GM20431 (cell line): ENCODE results near the gene OR51E2.
"Not testable (repeated sequence)": the region's sequence is repeated elsewhere in the genome, so short reads cannot be mapped to it uniquely, and the experiment has no call there.

ENCODE experiments used
- in situ Hi-C: fragments of 300-500 bp; cut with MseI, MboI; formaldehyde crosslinking; loops from one replicate; pipeline ENCODE4 v1.15.0; 2020; ENCODE audit warnings: low sequenced_read_pairs; ENCODE audit not compliant: unreplicated experiment

The OR51E2 gene

DNA sequence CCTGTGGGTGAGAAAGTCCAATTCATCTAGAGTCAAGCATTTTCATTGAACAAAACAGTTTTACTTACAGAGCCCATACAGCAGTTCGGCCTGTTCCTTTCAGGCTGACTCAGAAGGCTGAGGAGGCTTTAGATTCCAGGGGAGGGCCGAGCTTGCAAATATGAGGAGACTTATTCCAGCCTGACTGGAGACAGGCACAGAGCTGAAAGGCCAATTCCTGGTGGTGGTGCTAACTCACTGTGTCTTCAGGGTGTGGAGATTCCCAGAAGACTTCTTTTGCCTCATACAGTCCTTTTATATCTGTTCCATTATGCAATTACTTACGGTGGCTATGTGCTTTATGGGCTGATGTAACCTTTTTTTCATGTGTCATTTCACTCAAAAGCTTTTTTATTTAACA lies at the start of gene OR51E2:
OR51E2 (minus strand) TSS at position 269 of the 400 bp plus-strand sequence. CDS start 15,142 bp downstream, outside the sequence.
- in situ Hi-C loops = no loop called here

- in situ Hi-C loops = no loop called here
These were observed 43.1 kb upstream of the OR51E2 start for GRCh38 chr11:4740735-4741134.

DNA sequence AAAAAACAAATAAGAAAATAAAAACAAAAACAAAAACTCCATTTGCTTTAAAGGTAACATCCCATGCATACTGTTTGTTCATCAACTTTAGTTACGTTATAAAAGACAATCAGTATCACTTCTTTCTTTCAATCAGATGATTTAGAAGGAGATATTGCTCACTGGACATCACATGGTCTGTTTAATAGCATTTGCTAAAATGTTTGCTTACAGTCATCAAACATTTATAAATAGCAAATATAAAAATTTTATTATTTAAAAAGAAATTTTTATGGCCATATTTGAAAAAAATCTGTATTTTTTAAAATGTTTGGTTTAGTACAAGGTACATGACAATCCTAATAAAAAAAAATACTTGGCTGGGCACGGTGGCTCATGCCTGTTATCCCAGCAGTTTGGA lies 29.5 kb upstream of the OR51E2 start:
- in situ Hi-C loops = no loop called here

DNA sequence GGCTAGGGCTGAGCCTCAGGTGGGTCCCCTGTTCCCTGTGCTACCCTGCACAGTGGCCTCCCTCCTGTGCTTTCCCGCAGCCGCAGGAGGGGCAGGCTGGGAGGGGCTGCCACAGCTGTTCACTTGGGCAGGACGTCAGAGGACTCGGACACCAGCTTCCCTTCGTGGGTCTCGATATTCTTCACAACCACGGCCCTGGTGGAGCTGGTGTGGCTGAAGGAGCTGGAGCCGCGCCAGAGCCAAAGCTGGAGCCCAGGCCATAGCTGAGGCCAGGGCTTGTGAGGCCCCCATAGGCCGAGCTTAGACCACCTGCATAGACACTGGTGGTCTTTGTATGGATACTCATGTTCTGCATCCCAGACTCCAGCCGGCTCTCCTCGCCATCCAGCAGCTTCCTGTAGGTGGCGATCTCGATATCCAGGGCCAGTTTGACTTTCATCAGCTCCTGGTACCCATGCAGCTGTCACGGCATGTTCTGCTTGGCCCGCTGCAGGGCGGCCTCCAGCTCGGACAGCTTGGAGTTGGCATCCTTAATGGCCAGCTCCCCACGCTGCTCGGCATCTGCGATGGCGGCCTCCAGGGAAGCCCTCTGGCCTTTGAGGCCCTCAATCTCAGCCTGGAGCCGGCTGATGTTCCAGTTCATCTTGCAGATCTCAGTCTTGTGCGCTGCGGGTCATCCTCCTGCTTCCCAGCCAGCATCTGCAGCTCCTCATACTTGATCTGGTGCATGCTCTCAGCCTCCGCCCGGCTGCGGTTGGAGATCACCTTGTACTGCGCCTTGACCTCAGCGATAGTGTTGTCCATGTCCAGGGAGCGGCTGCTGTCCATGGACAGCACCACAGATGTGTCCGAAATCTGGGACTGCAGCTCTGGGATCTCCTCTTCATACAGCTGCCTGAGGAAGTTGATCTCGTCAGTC lies 25.2 kb upstream of the OR51E2 start:
- in situ Hi-C loops = not testable (repeated sequence)

DNA sequence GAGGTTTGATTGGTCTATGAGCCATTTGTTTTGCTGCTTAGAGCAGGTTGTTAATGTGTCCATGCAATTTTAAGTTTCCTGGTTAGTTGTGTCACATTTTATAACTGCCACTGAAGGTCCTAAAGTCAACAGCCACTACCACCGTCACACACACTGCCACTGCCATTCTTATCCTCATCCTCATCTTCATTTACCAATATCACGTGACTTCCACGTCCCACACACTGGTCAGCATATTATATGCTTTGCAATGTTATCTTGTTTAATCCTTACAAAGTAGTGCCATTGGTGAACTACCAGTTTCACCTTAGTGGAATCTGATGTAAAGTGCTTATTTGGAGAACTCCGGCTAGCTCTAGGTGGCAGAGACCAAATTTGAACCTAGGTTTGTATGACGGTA lies 16.6 kb upstream of the OR51E2 start:
- in situ Hi-C loops = no loop called here

GRCh38 chr11:4713241-4713640 lies 15.6 kb upstream of the OR51E2 start:
- in situ Hi-C loops = no loop called here

GRCh38 chr11:4704790-4705334 lies 7.2 kb upstream of the OR51E2 start:
- in situ Hi-C loops = no loop called here

DNA sequence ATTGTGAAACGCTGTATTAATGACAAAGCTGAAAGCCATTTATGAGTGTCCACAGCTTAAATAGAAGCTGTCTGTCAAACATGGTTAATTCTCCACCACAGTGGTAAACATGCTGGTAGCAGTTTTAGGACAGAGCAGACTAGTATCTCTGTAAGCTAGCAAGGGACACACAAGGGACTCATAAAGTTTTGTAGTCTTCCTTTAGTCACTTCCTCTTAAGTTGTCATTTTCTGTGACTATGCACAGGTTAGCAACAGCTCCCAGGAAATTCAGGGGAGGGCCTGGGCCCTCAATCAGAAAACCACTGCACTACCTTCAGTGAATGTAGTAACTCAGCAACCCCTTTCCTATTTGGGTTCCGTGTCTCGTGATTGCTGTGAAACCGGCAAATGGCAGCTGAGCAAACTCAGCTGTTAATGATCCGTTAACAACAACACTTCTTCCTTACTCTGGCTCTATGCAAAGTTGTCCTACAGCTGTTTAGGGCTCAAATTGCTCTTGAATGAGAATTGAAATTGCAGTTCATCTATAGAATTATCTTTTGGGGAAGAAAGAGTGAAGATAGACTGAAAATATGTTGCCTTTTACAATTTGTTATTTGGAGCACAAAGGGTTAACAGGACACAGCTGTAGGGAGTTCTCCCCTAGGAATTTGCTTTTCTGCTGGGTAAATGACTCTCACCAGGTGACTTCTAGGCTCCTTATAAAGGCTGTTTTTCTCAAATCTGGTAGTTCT lies 6.6 kb upstream of the OR51E2 start, which contains the start of gene MMP26:
MMP26 (plus strand) TSS at position 731 of the 736 bp plus-strand sequence.
- in situ Hi-C loops = no loop called here

DNA sequence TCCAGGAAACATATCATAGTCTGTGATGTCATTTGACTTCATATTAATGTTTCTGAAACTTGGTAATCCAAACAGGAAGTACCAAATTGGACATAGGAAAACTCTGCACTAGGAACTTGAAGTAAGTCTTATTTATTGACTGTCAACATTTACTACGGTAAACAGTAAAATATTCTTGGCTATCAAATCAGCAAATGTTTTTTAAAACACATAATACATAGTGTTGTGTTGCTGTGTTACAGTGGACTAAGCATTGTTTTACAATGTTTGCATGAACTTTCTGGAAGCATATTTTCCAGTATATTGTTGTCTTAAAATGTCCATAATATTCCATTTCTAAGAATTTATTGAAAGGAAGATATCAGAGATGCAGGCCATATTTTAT lies 2.8 kb upstream of the OR51E2 start:
- in situ Hi-C loops = no loop called here

DNA sequence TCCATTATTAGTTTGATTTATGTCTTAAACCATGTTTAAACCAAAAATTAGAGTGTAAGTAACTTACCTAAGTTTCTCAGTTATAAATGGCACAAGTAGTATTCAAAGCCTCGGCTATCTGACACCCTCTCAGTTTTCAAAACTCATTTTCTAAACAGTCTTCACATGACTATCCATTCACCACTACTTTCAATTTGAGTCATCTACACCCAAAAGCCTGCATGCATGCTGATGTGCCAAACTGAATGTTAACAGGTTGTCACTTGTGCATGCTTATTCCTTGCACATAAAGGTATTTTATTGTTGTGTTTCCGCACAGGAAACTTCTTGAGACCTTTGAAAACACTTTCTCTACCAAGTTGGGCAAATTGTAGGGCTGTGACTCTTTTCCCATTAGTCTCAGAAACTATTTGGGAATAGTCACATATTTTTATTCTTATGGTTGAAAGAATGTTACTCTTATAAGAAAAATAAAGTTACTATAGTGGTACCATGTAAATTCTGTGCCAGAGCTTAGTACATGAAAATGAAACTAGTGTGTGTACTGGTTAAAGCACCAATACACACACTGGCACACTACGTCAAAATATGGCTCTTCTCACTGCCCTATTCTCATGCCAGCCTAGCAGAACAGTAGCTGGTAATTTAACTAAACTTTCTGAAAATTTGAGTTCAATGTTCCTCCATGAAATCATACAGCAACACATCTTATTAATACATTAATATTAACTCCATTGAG lies 2.2 kb upstream of the OR51E2 start:
- in situ Hi-C loops = no loop called here

- in situ Hi-C loops = no loop called here
These were observed 2.2 kb downstream of the OR51E2 start for GRCh38 chr11:4695442-4695841.

DNA sequence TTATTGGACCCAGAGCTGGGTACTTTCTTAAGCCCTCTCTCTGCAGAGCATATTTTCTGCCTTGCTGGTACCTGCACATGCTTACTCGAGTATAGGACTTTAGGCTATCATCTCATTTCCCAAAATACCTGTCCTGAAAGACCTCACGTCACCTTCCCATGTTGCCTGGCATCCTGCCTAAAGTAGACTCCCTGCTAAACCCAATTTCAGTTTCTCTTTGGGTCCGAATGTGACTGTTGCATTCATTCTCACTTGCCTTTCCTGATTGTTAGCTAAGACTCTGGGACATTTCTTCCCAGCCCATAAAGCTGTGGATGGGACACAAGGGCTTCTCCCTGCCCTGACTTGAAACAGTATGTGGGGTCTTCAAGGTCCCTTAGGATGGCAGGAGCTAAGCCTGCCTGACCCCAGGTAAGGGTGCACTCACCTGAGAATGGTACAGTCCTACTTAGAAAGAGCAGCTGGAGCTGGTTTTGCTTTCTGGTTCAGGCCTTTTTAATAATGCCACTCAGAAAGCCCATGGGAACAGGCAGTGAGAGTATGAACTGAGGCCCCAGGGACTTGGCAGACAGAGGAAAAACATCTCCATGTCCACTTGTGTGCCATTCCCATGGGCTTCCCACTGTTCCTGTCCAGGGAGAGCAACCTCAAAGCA lies 12.9 kb downstream of the OR51E2 start:
- in situ Hi-C loops = no loop called here

DNA sequence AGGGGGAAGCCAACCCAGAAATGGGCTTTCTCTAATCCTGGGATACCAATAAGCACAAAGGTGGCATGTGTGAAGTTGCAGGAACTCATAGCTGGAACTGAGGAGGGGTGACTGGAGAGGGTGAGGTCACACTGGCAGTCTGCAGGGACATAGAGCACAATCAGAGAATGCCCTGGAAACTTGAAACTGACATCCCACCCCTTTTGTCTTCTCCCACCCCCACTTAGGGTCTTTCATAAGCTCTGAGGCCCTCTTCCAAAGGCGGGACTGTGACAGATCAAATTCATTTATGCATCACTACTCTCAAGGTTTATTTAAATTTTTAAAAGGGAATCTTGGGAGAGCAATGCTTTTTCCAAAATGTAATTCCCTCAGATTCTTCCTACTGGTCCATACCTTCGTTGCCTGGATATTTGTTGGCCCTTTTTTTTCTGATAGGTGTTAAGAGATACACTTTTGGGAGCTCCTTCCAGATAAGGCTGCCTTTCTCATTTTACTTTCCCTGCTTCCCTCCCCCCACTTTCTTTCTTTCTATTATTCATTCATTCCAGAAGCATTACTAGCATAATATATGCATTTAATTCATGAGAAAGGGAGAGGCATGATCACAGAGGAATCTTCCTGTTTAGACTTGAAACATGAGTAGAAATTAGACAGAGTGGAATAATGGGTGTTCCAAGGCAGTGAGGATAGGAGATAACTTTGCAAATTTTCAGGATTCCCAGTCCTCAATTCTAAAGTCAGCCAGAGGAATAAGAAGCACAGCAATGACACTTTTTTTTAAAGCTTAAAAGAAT lies 14.8 kb downstream of the OR51E2 start:
- in situ Hi-C loops = no loop called here

DNA sequence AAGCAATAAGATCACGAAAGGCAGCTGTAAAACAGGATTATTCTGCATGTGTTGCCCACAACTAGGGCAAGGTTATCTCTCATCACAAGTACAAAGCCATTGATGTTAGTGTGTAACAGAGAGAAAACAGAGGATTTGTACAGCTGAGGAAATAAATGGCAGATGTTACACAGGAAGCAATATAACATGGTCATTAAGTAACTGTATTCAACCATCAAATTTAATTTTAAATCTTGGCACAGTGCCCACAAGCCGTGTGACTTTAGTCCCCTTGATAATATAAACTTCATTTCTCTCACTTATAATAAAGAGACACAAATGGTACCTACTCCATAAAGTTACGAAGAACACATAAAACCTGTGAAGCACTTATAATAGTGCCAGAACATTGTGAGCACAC lies 17.3 kb downstream of the OR51E2 start:
- in situ Hi-C loops = no loop called here

- in situ Hi-C loops = no loop called here
These were observed 19.7 kb downstream of the OR51E2 start for GRCh38 chr11:4677948-4678347.

DNA sequence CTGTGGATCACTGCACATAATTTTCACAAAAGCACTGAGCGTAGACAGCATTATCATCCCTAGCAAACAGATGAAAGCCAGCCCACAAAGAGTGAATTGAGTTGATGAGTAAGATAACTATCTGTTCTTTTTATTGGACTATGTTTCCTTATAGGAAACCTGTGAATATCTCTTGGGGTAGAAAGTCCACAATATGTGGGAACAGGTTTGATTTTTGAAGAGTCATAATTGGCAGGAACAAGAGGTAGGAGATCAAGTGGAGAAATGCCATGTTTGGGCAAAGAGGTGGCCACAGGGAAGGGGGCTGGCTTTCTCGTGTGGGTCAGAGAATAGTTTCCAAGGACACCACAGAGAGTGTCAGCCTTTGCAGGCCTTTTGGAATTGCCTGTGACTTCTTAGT lies 23.9 kb downstream of the OR51E2 start:
- in situ Hi-C loops = no loop called here

- in situ Hi-C loops = no loop called here
These were observed 25.2 kb downstream of the OR51E2 start for GRCh38 chr11:4672470-4672869.

GRCh38 chr11:4671741-4672140 lies 25.9 kb downstream of the OR51E2 start:
- in situ Hi-C loops = no loop called here

GRCh38 chr11:4665424-4665823 lies 32.2 kb downstream of the OR51E2 start:
- in situ Hi-C loops = no loop called here
